Duodenal mucosa (tissue), 2 donors: Measurements from ENCODE around the gene FTO.

Experiments used
- H3K27ac ChIP-seq: one replicate; pipeline ENCODE4 v1.7.0; 2013; ENCODE audit warnings: low read depth, low read length
- H3K27me3 ChIP-seq, 2 donors: one replicate each; pipeline ENCODE4 v1.7.0; 2013; ENCODE audit warnings: low read length in 2 of 2, control low read depth in 1 of 2; ENCODE audit not compliant: insufficient read depth in 2 of 2, control insufficient read depth in 1 of 2
- H3K36me3 ChIP-seq, 2 donors: one replicate each; pipeline ENCODE4 v1.7.0; 2013; ENCODE audit warnings: low read length in 2 of 2, control low read depth in 1 of 2; ENCODE audit not compliant: insufficient read depth in 2 of 2, control insufficient read depth in 1 of 2
- H3K4me1 ChIP-seq, 2 donors: one replicate each; pipeline ENCODE4 v1.7.0; 2013; ENCODE audit warnings: low read length in 2 of 2, control low read depth in 1 of 2; ENCODE audit not compliant: insufficient read depth in 2 of 2, control insufficient read depth in 1 of 2
- H3K4me3 ChIP-seq, 2 donors: one replicate each; pipeline ENCODE4 v1.7.0; 2013; ENCODE audit warnings: low read length in 2 of 2, low read depth in 1 of 2
- H3K9ac ChIP-seq, 2 donors: one replicate each; pipeline ENCODE4 v1.7.0; 2013; ENCODE audit warnings: low read length in 2 of 2, low read depth in 1 of 2
- H3K9me3 ChIP-seq, 2 donors: one replicate each; pipeline ENCODE4 v1.7.0; 2013; ENCODE audit warnings: low read length in 2 of 2, control low read depth in 1 of 2; ENCODE audit not compliant: control insufficient read depth in 1 of 2

Gene FTO

DNA sequence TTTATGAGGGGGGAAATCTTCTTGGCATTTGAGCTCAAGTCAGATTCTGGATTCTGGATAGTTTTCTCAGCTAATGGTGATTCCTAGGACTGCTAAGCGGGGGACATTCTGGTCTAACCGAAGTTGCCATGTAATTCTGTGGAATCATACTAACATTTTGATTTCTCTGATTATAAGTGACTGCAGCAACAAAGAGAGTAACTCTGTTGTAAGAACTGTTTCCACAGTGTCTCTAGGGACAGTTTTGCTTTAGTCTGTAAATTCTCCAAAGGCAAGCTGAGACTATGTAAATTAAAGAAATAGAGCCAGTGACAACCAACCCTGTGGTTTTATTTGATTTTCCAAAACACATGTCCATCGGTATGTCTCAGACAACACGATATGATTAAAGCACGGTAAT is 296.4 kb downstream of the FTO start:
- H3K4me3 ChIP-seq: no peak overlapping the region
- H3K27ac ChIP-seq: no peak overlapping the region
- no peaks in the 10 kb centered on the region for H3K36me3 ChIP-seq
- no peaks in the 10 kb centered on the region for H3K4me1 ChIP-seq
- H3K9ac ChIP-seq: no peak overlapping the region
- H3K27me3 ChIP-seq: no peaks in the 10 kb centered on the region
- H3K9me3 ChIP-seq: no peaks in the 10 kb centered on the region

DNA sequence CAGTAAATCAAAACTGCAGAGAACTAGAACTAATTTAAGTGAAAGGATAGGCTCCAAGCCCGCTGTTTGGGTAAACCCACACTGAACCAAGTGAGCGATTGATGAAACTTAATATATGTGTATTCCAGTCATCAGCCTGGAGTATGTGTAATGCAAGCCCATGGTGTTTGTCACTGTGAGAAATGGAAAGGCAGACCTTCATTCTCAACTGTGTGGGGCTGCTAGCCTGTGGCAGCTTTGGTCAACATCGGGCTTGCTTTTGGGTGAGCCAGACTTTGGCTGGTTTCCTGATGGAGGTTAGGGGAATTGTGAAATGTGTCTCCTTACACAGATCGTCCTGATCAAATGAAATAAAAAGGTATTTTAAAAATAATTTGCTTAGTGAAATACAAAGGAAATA is 302.7 kb downstream of the FTO start:
- Histone ChIP-seq H3K9me3 (no peaks in the 10 kb centered on the region), H3K36me3 (no peaks in the 10 kb centered on the region), H3K9ac (no peak overlapping the region), H3K27ac (no peak overlapping the region), H3K27me3 (no peaks in the 10 kb centered on the region), H3K4me3 (no peak overlapping the region), H3K4me1 (no peaks in the 10 kb centered on the region)

GRCh38 chr16:54007504-54007903 is 303.5 kb downstream of the FTO start:
- H3K9ac ChIP-seq: no peak overlapping the region
- H3K36me3 ChIP-seq: no peaks in the 10 kb centered on the region
- H3K27me3 ChIP-seq: no peaks in the 10 kb centered on the region
- no peaks in the 10 kb centered on the region for H3K4me1 ChIP-seq
- H3K4me3 ChIP-seq: no peak overlapping the region
- peaks cover 0 to 4% of the 10 kb centered on the region in 2 donors for H3K9me3 ChIP-seq
- no peak overlapping the region for H3K27ac ChIP-seq

DNA sequence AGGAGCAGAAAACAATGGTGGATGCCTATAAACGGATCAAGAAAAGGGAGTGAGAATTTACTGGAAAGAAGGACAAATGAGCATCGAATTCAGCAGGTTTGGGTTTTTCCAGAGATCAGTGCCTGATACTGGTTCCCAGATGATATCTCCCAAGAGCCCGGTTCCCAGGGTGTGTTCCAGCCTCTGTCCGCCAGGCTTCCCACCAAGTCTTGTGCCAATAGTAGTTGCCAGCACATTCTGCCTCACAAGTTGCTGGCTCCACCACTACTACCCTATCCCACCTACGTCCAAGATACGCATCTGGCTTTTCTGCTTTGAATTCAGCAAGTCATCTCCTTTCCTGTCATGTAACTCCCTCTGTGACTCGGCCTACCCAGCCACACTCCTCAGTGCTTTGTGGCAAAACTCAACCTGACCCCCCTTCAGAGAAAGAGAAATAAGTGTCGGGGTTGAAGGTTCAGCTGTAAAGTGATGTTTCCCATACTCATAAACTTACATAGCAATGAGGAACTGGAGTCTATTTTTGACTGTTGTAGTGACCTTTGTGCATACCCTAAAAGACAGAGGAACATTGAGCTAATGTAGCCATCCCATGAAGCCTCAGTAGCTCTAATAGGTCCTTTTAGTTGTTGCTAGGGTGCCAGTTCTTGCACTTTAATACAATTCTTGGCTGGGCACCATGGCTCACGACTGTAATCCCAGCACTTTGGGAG is 305.7 kb downstream of the FTO start:
- no peak overlapping the region for H3K9ac ChIP-seq
- H3K9me3 ChIP-seq: peaks cover 0 to 5% of the 10 kb centered on the region in 2 donors
- no peaks in the 10 kb centered on the region for H3K27me3 ChIP-seq
- no peak overlapping the region for H3K27ac ChIP-seq
- no peaks in the 10 kb centered on the region for H3K36me3 ChIP-seq
- H3K4me3 ChIP-seq: no peak overlapping the region
- no peaks in the 10 kb centered on the region for H3K4me1 ChIP-seq

DNA sequence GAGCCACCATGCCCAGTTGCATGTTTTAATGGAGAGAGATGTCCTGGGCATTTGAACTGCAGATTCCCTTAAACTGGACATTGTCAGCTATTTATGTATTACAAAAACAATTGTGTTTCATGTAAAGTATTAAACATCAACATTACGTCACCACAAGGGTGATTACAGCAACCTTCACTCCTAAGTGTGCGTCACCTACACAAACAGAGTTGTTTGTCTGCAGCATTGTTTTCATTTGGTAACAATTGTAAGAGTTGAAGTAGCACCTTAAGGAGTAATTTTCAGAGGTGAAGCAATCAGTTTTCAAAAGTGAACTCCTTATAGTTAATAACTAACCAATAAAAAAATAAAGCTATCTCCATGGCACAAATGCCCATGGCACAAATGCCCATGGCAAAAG is 311.2 kb downstream of the FTO start:
- peaks cover 0 to 2% of the 10 kb centered on the region in 2 donors for H3K36me3 ChIP-seq
- H3K4me3 ChIP-seq: no peak overlapping the region
- H3K9me3 ChIP-seq: peaks cover 0 to 5% of the 10 kb centered on the region in 2 donors
- H3K27ac ChIP-seq: no peak overlapping the region
- H3K4me1 ChIP-seq: no peaks in the 10 kb centered on the region
- H3K9ac ChIP-seq: no peak overlapping the region
- H3K27me3 ChIP-seq: no peaks in the 10 kb centered on the region

- Histone ChIP-seq H3K4me1 (no peaks in the 10 kb centered on the region), H3K9ac (no peak overlapping the region), H3K4me3 (no peak overlapping the region), H3K9me3 (no peaks in the 10 kb centered on the region), H3K36me3 (no peaks in the 10 kb centered on the region), H3K27me3 (no peaks in the 10 kb centered on the region), H3K27ac (no peak overlapping the region)
Observed at GRCh38 chr16:54022362-54022761, 318.4 kb downstream of the FTO start.

DNA sequence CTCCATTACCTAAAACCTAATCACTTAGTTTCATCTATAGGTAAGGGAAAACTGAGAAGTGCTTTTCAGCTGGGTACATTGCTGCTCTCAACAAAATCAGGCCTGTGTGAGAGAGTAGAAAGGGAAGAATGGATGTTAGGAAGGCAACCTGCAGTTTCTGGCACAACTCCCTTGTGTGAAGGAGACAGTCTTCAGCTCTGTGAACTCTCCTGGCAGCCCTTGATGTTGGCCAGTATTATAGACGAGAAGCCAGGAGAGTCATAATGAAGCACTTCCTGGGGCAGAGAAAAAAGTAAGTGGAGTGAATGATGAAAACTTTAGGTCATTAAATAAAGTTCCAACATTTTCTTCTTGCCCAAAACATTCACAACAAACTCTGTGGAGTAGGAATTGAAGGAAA is 322.5 kb downstream of the FTO start:
- H3K9me3 ChIP-seq: peaks cover 5 to 11% of the 10 kb centered on the region in 2 donors
- H3K9ac ChIP-seq: no peak overlapping the region
- H3K27me3 ChIP-seq: no peaks in the 10 kb centered on the region
- no peak overlapping the region for H3K27ac ChIP-seq
- no peaks in the 10 kb centered on the region for H3K36me3 ChIP-seq
- no peak overlapping the region for H3K4me3 ChIP-seq
- no peaks in the 10 kb centered on the region for H3K4me1 ChIP-seq

- Histone ChIP-seq H3K9ac (no peak overlapping the region), H3K4me3 (no peak overlapping the region), H3K9me3 (peaks cover 5 to 13% of the 10 kb centered on the region in 2 donors), H3K27ac (no peak overlapping the region), H3K27me3 (no peaks in the 10 kb centered on the region), H3K36me3 (no peaks in the 10 kb centered on the region), H3K4me1 (no peaks in the 10 kb centered on the region)
Observed at GRCh38 chr16:54027062-54027461, 323.1 kb downstream of the FTO start.

DNA sequence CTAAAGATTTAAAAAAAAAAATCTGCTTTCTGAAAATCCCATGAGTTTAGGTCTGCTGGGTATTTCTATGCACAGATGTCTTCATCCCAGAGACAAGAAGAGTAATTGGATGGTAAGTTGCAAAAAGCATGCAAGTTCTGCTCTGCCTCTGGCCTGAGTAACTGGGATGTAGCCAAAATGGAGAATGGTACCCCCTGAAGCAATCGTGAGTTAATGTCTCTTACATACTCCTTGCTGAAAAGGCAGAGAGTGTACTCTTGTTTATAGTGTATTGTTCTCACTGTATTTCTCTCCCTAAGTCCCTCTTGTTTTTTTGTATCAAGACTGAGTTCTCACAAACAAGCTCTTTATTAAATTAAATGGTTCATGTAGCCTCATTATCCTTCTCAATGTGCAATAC is 323.6 kb downstream of the FTO start:
- no peaks in the 10 kb centered on the region for H3K36me3 ChIP-seq
- no peak overlapping the region for H3K9ac ChIP-seq
- H3K27ac ChIP-seq: no peak overlapping the region
- no peaks in the 10 kb centered on the region for H3K27me3 ChIP-seq
- H3K9me3 ChIP-seq: peaks cover 5 to 13% of the 10 kb centered on the region in 2 donors
- H3K4me3 ChIP-seq: no peak overlapping the region
- no peaks in the 10 kb centered on the region for H3K4me1 ChIP-seq

- no peak overlapping the region for H3K27ac ChIP-seq
- no peak overlapping the region for H3K9ac ChIP-seq
- no peaks in the 10 kb centered on the region for H3K36me3 ChIP-seq
- no peaks in the 10 kb centered on the region for H3K27me3 ChIP-seq
- no peak overlapping the region for H3K4me3 ChIP-seq
- H3K9me3 ChIP-seq: peaks cover 5 to 13% of the 10 kb centered on the region in 2 donors
- H3K4me1 ChIP-seq: no peaks in the 10 kb centered on the region
Observed at GRCh38 chr16:54027995-54028394, 324.0 kb downstream of the FTO start.
